DND-41 (cell line): Measurements from ENCODE around the gene AUTS2.

Source experiments
- ATAC-seq: fragments of 200-7000 bp; cut with Tn5 transposase; 3 replicates; pipeline ENCODE4 v1.9.1; 2021; ENCODE audit warnings: low read depth; ENCODE audit not compliant: insufficient read depth
- DNase-seq: peaks from one replicate; pipeline ENCODE4 v3.0.0-alpha.2; 2020
- H2AFZ ChIP-seq: 2 replicates; pipeline ENCODE4 v1.6.0; 2012; ENCODE audit warnings: low read depth, low read length
- H3K27ac ChIP-seq: 2 replicates; pipeline ENCODE4 v1.5.1; 2012; ENCODE audit warnings: low read length, inconsistent platforms
- H3K27me3 ChIP-seq: fragments of 200-600 bp; sonication (generic); 2 replicates; pipeline ENCODE4 v1.6.0; 2012; ENCODE audit warnings: low read length, mild to moderate bottlenecking, inconsistent platforms; ENCODE audit not compliant: insufficient read depth, poor library complexity
- H3K36me3 ChIP-seq: 2 replicates; pipeline ENCODE4 v1.5.1; 2012; ENCODE audit warnings: low read length, inconsistent platforms; ENCODE audit not compliant: insufficient read depth
- H3K4me1 ChIP-seq: 2 replicates; pipeline ENCODE4 v1.5.1; 2012; ENCODE audit warnings: mild to moderate bottlenecking, low read length; ENCODE audit not compliant: insufficient read depth
- H3K4me2 ChIP-seq: 2 replicates; pipeline ENCODE4 v1.6.0; 2012; ENCODE audit warnings: mild to moderate bottlenecking, moderate library complexity, low read length, inconsistent platforms; ENCODE audit not compliant: insufficient read depth
- H3K4me3 ChIP-seq, 2 experiments: fragments of 200-600 bp in 1 of 2; shearing (Covaris generic) in 1 of 2; 2 replicates each; pipeline ENCODE4 v1.5.1; 2012 to 2016; ENCODE audit warnings: inconsistent platforms in 2 of 2, low read length in 2 of 2, mild to moderate bottlenecking in 2 of 2, low read depth in 1 of 2, moderate library complexity in 1 of 2
- H3K79me2 ChIP-seq: 2 replicates; pipeline ENCODE4 v1.6.0; 2012; ENCODE audit warnings: low read length, inconsistent platforms; ENCODE audit not compliant: insufficient read depth
- H3K9ac ChIP-seq: 2 replicates; pipeline ENCODE4 v1.6.0; 2012; ENCODE audit warnings: low read depth, mild to moderate bottlenecking, inconsistent platforms, low read length, moderate library complexity
- H3K9me3 ChIP-seq: 2 replicates; pipeline ENCODE4 v1.5.1; 2012; ENCODE audit warnings: low read length, moderate library complexity, mild to moderate bottlenecking, inconsistent platforms; ENCODE audit not compliant: insufficient read depth, severe bottlenecking
- H4K20me1 ChIP-seq: 2 replicates; pipeline ENCODE4 v1.6.0; 2012; ENCODE audit warnings: low read length; ENCODE audit not compliant: insufficient read depth
- EZH2 ChIP-seq: IDR thresholded peaks from 3 replicates; pipeline ENCODE4 v1.6.1; 2012; ENCODE audit warnings: borderline replicate concordance, low read depth, mild to moderate bottlenecking, moderate library complexity, low read length, inconsistent platforms; ENCODE audit not compliant: severe bottlenecking
- TF ChIP-seq, protein P1 (sequence below): IDR thresholded peaks from 2 replicates; pipeline ENCODE4 v1.5.1; 2012; ENCODE audit warnings: borderline replicate concordance, low read length, moderate library complexity, mild to moderate bottlenecking; ENCODE audit not compliant: poor library complexity, severe bottlenecking; ENCODE audit errors: extremely low read depth

AUTS2 gene

DNA sequence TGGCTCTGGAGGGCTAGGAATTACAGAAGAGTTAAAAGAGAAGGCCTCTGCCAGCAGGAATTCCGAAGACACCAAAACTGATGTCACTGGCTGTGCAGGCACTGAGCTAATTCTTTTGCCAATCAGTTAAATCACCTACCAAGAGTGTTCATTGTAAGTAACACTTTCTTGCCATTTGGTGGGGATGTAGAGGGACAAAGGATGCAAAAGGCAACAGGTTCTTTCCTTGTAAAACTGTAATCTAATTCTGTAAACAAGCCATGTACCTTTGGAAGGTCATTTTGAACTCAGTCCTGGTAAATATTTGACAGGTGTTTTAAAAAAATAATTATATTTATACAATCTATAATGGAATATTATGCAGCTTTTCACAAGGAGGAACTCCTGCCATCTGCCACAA is 438.4 kb downstream of the AUTS2 start:
- H3K27me3 ChIP-seq = no peaks in the 10 kb centered on the region
- H3K4me1 ChIP-seq = no peaks in the 10 kb centered on the region
- H3K4me2 ChIP-seq = no peak overlapping the region
- ATAC-seq = no peak
- H4K20me1 ChIP-seq = no peaks in the 10 kb centered on the region
- no peak for DNase-seq
- TF ChIP-seq, protein P1, sequence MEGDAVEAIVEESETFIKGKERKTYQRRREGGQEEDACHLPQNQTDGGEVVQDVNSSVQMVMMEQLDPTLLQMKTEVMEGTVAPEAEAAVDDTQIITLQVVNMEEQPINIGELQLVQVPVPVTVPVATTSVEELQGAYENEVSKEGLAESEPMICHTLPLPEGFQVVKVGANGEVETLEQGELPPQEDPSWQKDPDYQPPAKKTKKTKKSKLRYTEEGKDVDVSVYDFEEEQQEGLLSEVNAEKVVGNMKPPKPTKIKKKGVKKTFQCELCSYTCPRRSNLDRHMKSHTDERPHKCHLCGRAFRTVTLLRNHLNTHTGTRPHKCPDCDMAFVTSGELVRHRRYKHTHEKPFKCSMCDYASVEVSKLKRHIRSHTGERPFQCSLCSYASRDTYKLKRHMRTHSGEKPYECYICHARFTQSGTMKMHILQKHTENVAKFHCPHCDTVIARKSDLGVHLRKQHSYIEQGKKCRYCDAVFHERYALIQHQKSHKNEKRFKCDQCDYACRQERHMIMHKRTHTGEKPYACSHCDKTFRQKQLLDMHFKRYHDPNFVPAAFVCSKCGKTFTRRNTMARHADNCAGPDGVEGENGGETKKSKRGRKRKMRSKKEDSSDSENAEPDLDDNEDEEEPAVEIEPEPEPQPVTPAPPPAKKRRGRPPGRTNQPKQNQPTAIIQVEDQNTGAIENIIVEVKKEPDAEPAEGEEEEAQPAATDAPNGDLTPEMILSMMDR = no peak
- no peak for TF ChIP-seq EZH2
- H3K4me3 ChIP-seq = no peak overlapping the region
- no peaks in the 10 kb centered on the region for H3K9me3 ChIP-seq
- no peak overlapping the region for H3K27ac ChIP-seq
- no peaks in the 10 kb centered on the region for H3K79me2 ChIP-seq
- no peak overlapping the region for H3K9ac ChIP-seq
- H2AFZ ChIP-seq = no peak overlapping the region
- H3K36me3 ChIP-seq = no peaks in the 10 kb centered on the region

DNA sequence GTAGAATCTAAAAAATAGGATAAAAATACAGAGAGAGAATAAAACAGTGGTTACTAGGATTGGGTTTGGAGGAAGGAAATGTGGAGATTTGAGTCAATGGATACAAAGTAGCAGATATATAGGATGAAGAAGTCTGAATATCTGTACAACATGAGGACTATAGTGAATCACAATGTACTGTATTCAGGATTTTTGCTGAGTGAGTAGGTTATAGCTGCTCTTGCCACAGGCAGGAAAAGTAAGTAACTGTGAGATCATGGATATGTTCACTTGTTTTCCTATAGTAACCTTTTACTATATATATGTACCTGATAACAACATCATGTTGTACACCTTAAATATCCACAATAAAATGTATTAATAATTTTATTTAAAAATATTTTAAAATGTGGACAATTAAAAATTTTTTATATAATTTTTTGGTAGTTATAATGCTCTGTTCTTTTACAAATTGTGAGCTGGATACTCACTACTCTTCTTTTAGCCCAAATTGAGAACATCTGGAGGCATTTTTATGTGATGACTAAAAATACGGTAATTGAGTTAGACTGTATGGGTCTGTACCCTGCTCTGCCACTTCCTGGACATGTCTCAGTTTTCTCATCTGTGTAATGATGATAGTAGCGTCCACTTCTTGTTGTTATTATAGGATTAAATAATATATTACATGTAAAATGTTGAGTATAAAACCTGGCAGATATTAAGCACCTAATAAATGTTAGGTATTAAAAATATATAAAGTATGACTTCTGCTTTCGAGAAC is 439.1 kb downstream of the AUTS2 start:
- no peak overlapping the region for H3K4me3 ChIP-seq
- H3K4me2 ChIP-seq = no peak overlapping the region
- no peak overlapping the region for H3K27ac ChIP-seq
- no peaks in the 10 kb centered on the region for H3K36me3 ChIP-seq
- TF ChIP-seq EZH2 = no peak
- TF ChIP-seq, protein P1 = no peak
- H3K27me3 ChIP-seq = no peaks in the 10 kb centered on the region
- DNase-seq (no peak), ATAC-seq (no peak)
- no peak overlapping the region for H3K9ac ChIP-seq
- no peaks in the 10 kb centered on the region for H3K4me1 ChIP-seq
- H2AFZ ChIP-seq = no peak overlapping the region
- no peaks in the 10 kb centered on the region for H3K79me2 ChIP-seq
- H4K20me1 ChIP-seq = 0 out of 2 replicates have a peak, but pooled peaks cover 2% of the 10 kb centered on the region
- no peaks in the 10 kb centered on the region for H3K9me3 ChIP-seq

DNA sequence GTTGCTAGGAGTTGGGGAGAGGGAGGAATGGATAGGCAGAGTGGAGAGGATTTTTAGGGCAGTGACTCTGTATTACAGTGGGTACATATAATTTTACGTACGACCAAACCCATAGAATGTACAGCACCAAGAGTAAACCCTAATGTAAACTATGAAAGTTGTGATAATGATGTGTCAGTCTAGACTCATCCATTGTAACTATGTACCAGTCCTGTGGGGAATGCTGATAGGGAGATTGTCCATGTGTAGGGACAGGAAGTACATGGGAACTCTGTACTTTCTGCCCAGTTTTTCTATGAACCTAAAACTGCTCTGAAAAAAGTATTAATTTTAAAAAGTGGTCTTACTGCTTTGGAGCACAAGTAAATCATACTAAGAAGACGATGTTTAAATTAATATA is 441.8 kb downstream of the AUTS2 start:
- no peak for TF ChIP-seq EZH2
- TF ChIP-seq, protein P1 = no peak
- H3K27me3 ChIP-seq = no peaks in the 10 kb centered on the region
- no peak overlapping the region for H2AFZ ChIP-seq
- ATAC-seq (no peak), DNase-seq (no peak)
- no peaks in the 10 kb centered on the region for H3K36me3 ChIP-seq
- 0 out of 2 replicates have a peak, but pooled peaks cover 6% of the 10 kb centered on the region for H4K20me1 ChIP-seq
- no peaks in the 10 kb centered on the region for H3K9me3 ChIP-seq
- no peak overlapping the region for H3K9ac ChIP-seq
- no peaks in the 10 kb centered on the region for H3K4me1 ChIP-seq
- H3K4me2 ChIP-seq = no peak overlapping the region
- no peak overlapping the region for H3K4me3 ChIP-seq
- 0 out of 2 replicates have a peak, but pooled peaks cover 2% of the 10 kb centered on the region for H3K79me2 ChIP-seq
- no peak overlapping the region for H3K27ac ChIP-seq
